NCI-H748 treated with DMSO at 0.1 percent for 48 hours (cell line): ENCODE measurements around the gene SAMD10.
A peak's percentile ranks its signal among the peaks of the same experiment; 100 is the strongest.
"Not testable (repeated sequence)": the region's sequence is repeated elsewhere in the genome, so short reads cannot be mapped to it uniquely, and the experiment has no call there.

ENCODE experiments used
- DNase-seq: peaks from one replicate; lab custom pipeline; 2025; lab: John Stamatoyannopoulos, UW

Gene SAMD10

GRCh38 chr20:63968928-63969760, 10.3 kb downstream of the SAMD10 start:
- no peak for DNase-seq

- no peak for DNase-seq
Observed at GRCh38 chr20:63968136-63968927, 11.1 kb downstream of the SAMD10 start.

GRCh38 chr20:63967330-63968135, 11.9 kb downstream of the SAMD10 start:
- DNase-seq, result no peak

GRCh38 chr20:63966944-63967322, 12.5 kb downstream of the SAMD10 start:
- DNase-seq, result no peak

- DNase-seq, result no peak
Observed at GRCh38 chr20:63966172-63966943, 13.1 kb downstream of the SAMD10 start.

- DNase-seq, result no peak
Observed at GRCh38 chr20:63964412-63964811, 15.0 kb downstream of the SAMD10 start.

GRCh38 chr20:63963784-63964301, 15.6 kb downstream of the SAMD10 start:
- DNase-seq, result no peak

GRCh38 chr20:63963348-63963741, 16.1 kb downstream of the SAMD10 start:
- no peak for DNase-seq

GRCh38 chr20:63962426-63963347, 16.8 kb downstream of the SAMD10 start:
- no peak for DNase-seq

- DNase-seq, result no peak
Observed at GRCh38 chr20:63961664-63962425, 17.6 kb downstream of the SAMD10 start.

GRCh38 chr20:63960654-63961621, 18.5 kb downstream of the SAMD10 start:
- DNase-seq, result not testable (repeated sequence)

- DNase-seq, result no peak
Observed at GRCh38 chr20:63959699-63960075, 19.8 kb downstream of the SAMD10 start.

GRCh38 chr20:63958964-63959698, 20.3 kb downstream of the SAMD10 start:
- no peak for DNase-seq

GRCh38 chr20:63958471-63958870, 21.0 kb downstream of the SAMD10 start:
- DNase-seq, result no peak

- DNase-seq, result peak; percentile 76
Observed at GRCh38 chr20:63957690-63958441, 21.6 kb downstream of the SAMD10 start.

- DNase-seq, result peak; percentile 76
Observed at GRCh38 chr20:63957004-63957689, 22.3 kb downstream of the SAMD10 start.
